HG02798 (cell line): ENCODE data around the gene ZNF595.
"Not testable (repeated sequence)": the region's sequence is repeated elsewhere in the genome, so short reads cannot be mapped to it uniquely, and the experiment has no call there.

ENCODE experiments used
- ATAC-seq: cut with Tn5 transposase; IDR thresholded peaks from one replicate; pipeline ENCODE4 v1.9.1; 2021; ENCODE audit warnings: mild to moderate bottlenecking; ENCODE audit not compliant: unreplicated experiment, poor library complexity

ZNF595 gene

GRCh38 chr4:71830-72229 is 18.7 kb downstream of the ZNF595 start:
- ATAC-seq: no peak

DNA sequence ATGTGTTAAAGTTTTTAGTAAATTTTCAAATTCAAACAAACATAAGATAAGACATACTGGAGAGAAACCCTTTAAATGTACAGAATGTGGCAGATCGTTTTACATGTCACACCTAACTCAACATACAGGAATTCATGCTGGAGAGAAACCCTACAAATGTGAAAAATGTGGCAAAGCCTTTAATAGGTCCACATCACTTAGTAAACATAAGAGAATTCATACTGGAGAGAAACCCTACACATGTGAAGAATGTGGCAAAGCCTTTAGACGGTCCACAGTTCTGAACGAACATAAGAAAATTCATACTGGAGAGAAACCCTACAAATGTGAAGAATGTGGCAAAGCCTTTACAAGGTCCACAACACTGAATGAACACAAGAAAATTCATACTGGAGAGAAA is 32.8 kb downstream of the ZNF595 start:
- ATAC-seq: no peak

DNA sequence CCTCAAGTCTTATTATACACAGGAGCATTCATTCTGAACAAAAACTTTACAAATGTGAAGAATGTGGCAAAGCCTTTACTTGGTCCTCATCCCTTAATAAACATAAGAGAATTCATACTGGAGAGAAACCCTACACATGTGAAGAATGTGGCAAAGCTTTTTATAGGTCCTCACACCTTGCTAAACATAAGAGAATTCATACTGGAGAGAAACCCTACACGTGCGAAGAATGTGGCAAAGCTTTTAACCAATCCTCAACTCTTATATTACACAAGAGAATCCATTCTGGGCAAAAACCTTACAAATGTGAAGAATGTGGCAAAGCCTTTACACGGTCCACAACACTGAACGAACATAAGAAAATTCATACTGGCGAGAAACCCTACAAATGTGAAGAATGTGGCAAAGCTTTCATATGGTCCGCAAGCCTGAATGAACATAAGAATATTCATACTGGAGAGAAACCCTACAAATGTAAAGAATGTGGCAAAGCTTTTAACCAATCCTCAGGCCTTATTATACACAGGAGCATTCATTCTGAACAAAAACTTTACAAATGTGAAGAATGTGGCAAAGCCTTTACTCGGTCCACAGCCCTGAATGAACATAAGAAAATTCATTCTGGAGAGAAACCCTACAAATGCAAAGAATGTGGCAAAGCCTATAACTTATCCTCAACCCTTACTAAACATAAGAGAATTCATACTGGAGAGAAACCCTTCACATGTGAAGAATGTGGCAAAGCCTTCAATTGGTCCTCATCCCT is 33.6 kb downstream of the ZNF595 start:
- not testable (repeated sequence) for ATAC-seq

DNA sequence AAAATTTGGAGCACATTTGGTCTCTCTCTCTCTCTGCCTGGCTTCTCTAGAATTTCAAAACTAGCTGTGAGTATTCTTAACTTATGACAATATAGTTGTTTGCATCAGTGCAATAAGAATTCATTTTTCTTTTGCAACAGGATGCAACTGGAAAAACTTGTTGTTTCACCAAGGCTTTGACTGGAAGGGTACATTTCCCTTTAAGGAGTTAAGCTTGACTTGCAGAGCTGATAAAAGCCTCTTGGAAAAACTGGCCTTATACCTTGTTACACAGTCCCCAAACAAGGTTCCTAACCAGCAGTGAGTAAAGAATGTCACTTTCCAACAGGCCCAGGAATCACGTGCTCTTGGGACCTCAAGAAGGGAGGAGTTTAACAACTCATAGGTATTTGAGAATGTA is 45.3 kb downstream of the ZNF595 start:
- no peak for ATAC-seq

GRCh38 chr4:99863-100262 is 46.7 kb downstream of the ZNF595 start:
- ATAC-seq: no peak

GRCh38 chr4:107083-107443 is 53.9 kb downstream of the ZNF595 start:
- no peak for ATAC-seq

GRCh38 chr4:107444-108429 is 54.6 kb downstream of the ZNF595 start:
- ATAC-seq: no peak

GRCh38 chr4:112771-113170 is 59.6 kb downstream of the ZNF595 start:
- ATAC-seq: no peak

- no peak for ATAC-seq
Measured at GRCh38 chr4:113732-114131, 60.6 kb downstream of the ZNF595 start.

DNA sequence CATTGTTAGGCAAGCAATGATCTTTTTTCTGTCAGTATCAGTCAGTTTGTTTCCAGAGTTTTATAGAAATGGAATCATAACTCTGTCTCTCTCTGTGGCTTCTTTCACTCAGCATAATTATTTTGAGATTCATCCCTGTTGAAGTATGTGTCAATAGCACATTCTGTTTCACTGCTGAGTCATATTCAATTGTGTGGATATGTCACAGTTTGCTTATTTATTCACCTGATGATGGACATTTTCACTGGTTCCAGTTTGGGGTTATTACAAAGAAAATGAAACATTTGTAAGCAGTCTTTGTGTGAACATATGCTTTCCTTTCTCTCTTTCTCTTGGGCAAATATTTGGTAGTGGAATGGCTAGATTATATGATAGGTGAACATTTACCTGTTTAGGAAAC is 61.0 kb downstream of the ZNF595 start:
- ATAC-seq: no peak

DNA sequence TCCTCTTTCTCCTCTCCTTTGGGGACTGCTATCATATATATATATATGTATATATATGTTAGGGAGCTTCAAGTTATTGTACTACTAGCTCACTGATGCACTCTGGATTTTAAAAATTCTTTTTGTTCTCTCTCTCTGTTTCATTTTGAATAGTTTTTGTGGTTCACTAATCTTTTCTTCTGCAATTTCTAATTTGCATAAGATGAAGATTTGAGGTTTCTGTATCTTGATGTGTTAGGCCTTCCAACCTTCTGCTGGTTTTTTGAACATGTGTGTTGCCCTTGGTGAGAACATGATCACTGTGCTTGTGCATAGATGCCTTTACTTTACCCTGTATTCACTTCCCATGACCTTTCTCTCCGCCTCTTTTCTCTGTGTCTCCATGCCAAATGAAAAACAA is 63.4 kb downstream of the ZNF595 start:
- no peak for ATAC-seq

- no peak for ATAC-seq
Measured at GRCh38 chr4:120616-121015, 67.5 kb downstream of the ZNF595 start.

DNA sequence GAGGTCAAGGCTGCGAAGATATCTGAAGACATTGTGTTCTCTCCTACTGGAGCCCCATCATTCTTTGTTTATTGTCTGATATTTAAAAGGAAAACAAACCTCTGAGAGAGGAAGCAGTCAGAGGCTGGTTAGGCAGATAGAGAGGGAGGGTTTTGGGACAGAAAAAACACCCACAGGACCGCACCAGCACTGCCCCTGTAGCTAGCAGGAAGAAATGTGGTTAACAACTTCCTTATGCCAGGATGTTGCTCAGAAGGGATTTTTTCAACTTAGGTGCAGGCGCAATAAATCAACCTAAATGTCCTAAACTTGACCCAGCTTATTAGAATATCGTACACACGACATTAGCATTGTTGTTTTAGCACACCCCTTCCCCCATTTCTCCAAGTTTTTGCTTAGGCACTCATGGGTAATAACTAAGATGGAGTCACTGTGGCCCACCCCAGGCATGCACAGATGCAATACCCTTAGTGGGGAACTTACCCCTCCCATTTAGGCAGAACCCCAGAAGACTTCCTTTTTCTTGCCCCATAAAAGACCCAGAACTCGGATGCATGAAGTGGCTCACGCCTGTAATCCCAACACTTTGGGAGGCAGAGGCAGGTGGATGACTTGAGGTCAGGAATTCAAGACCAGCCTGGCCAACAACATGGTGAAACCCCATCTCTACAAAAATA is 68.4 kb downstream of the ZNF595 start:
- no peak for ATAC-seq

DNA sequence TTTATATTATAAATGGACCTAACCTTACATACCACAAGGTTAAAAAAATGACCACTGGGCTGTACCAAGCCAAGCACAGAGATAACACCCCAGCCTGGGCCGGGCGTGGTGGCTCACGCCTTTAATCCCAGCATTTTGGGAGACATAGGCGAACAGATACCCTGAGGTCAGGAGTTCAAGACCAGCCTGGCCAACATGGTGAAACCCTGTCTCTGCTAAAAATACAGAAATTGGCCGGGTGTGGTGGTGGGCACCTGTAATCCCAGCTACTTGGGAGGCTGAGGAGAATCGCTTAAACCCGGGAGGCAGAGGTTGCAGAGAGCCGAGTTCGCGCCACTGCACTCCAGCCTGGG is 70.8 kb downstream of the ZNF595 start:
- ATAC-seq: not testable (repeated sequence)

DNA sequence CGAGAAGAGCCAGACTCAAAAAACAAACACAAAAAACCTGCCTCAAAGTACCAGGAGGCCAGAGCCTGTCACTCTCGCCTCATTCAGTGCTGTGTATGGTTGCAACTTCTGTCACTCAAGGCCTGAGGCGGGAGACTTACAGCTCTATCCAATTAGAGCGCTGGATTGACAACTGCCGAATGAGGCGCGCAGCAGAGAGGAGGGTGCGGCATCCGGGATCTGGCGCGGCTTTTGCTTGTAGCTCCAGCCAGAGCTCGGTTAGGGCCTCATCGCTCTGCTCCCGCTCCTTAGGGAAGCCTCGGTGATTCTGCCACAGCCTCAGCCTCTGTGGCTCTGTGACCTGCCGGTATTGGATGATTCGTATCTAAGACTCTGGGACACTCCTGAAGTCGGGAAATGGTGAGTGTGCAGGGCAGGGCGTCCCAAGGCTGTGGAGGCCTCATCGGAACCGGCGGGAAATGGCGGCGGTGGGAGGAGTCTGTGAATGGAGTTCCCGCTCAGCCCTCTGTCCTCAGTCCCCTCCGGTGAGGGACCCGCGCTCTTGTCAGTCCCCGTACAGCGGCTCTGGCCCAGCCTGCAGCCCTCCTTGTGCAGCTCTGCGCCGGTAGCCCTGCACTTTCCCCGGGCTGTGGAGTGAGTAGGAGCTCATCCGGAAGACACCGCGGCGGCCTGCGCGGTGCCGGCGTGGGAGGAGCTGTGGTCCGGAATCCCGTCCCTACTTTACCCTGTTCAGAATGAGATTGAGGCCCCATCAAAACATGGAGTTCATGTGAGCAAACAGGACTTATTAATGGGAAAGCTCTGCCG is 71.4 kb downstream of the ZNF595 start, which contains the start of gene ZNF718:
Gene ZNF718, plus strand, starts transcription at position 227 of the 807 bp plus-strand sequence. Its CDS starts 170 bp downstream, at position 397.
- ATAC-seq: peak; percentile 99

- ATAC-seq: peak; percentile 18
Measured at GRCh38 chr4:125091-125771, 72.1 kb downstream of the ZNF595 start.

- no peak for ATAC-seq
Measured at GRCh38 chr4:125833-126232, 72.7 kb downstream of the ZNF595 start.

DNA sequence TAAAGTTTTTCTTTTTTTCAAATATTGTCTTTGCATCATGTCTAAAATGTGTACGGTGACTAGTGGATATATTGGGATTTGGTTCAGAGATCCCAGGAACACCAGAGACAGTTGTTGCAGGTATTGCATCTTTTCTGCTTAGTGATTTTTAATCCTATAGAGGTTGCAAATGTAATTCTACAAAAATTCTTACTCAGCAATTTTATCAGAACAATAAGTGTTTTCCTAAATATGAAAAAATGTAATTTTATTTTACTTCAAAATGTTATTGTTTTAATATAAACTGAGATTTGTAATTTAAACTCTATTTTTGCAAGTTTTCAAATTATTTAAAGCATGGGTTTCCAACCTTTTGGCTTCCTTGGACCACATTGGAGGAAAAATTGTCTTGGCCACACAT is 79.4 kb downstream of the ZNF595 start:
- ATAC-seq: no peak
